AG04449 (cell line): ENCODE data around the gene SPIN2A.
"Not testable (repeated sequence)": the region's sequence is repeated elsewhere in the genome, so short reads cannot be mapped to it uniquely, and the experiment has no call there.

ENCODE experiments used
- CTCF ChIA-PET: fragments of 350-600 bp; formaldehyde crosslinking; extraction: SDS; loops from one replicate; lab custom pipeline; 2021; ENCODE audit warnings: antibody characterized with exemption; lab: Yijun Ruan, JAX
- POLR2A ChIA-PET: fragments of 400-600, 350-600 bp; formaldehyde crosslinking; extraction: SDS; loops from one replicate; lab custom pipeline; 2020; ENCODE audit warnings: antibody characterized with exemption, inconsistent platforms; lab: Yijun Ruan, JAX
- DNase-seq: peaks from one replicate; pipeline ENCODE4 v3.0.0-alpha.2; 2010; ENCODE audit warnings: low read depth, low spot score
- H3K4me3 ChIP-seq: 2 replicates; pipeline ENCODE4 v1.5.1; 2011; ENCODE audit warnings: low read depth, mild to moderate bottlenecking, control low read depth, low read length
- CTCF ChIP-seq: IDR thresholded peaks from one replicate; pipeline ENCODE4 v1.5.1; 2011; ENCODE audit warnings: mild to moderate bottlenecking, moderate library complexity, low read length, control low read depth, inconsistent platforms; ENCODE audit not compliant: insufficient read depth; ENCODE audit errors: missing control alignments

SPIN2A gene

GRCh38 chrX:57137073-57137472 lies at the start of gene SPIN2A:
TSS of gene SPIN2A (minus strand) at chrX:57137397. CDS start at chrX:57136597, 800 bp downstream.
- peak within 1 kb of the TSS; percentile 43 for H3K4me3 ChIP-seq
- CTCF ChIA-PET, DNase-seq, POLR2A ChIA-PET: not testable (repeated sequence)

GRCh38 chrX:57178605-57179004 lies 41.4 kb upstream of the SPIN2A start:
- TF ChIP-seq CTCF = no peak
- H3K4me3 ChIP-seq = no peak overlapping the region
- CTCF ChIA-PET = no interaction called here
- POLR2A ChIA-PET = no interaction called here
- DNase-seq = no peak

GRCh38 chrX:57177070-57177469 lies 39.9 kb upstream of the SPIN2A start:
- ChIA-PET POLR2A (no interaction called here), CTCF (no interaction called here)
- H3K4me3 ChIP-seq = no peak overlapping the region
- TF ChIP-seq CTCF = no peak
- DNase-seq = no peak

- POLR2A ChIA-PET = no interaction called here
- TF ChIP-seq CTCF = no peak
- no peak for DNase-seq
- CTCF ChIA-PET = no interaction called here
- no peak overlapping the region for H3K4me3 ChIP-seq
These were observed 35.3 kb upstream of the SPIN2A start for GRCh38 chrX:57172544-57172943.

GRCh38 chrX:57156397-57157049 lies 19.3 kb upstream of the SPIN2A start:
- DNase-seq = no peak
- peak; percentile 27 for TF ChIP-seq CTCF
- no peak overlapping the region for H3K4me3 ChIP-seq
- POLR2A ChIA-PET = no interaction called here
- CTCF ChIA-PET = interaction anchor here (1.3 kb wide), 1 partner anchor 297 kb away, joined by 6 read pairs; no protein-coding TSS in a partner anchor

GRCh38 chrX:57155171-57155570 lies 18.0 kb upstream of the SPIN2A start:
- DNase-seq = no peak
- no peak overlapping the region for H3K4me3 ChIP-seq
- TF ChIP-seq CTCF = no peak
- POLR2A ChIA-PET = no interaction called here
- CTCF ChIA-PET = interaction anchor here (1.3 kb wide), 1 partner anchor 298 kb away, joined by 6 read pairs; no protein-coding TSS in a partner anchor

GRCh38 chrX:57152222-57152621 lies 15.0 kb upstream of the SPIN2A start:
- POLR2A ChIA-PET, H3K4me3 ChIP-seq, CTCF ChIA-PET, DNase-seq: not testable (repeated sequence)
